DMS153 treated with DMSO at 0.1 percent for 48 hours (cell line): ENCODE measurements around the gene FAM228B.
"Not testable (repeated sequence)": the region's sequence is repeated elsewhere in the genome, so short reads cannot be mapped to it uniquely, and the experiment has no call there.

Experiments used
- DNase-seq: peaks from one replicate; lab custom pipeline; 2025; ENCODE audit not compliant: unreplicated experiment; lab: John Stamatoyannopoulos, UW

The FAM228B gene

GRCh38 chr2:24153478-24153877 lies 30.2 kb downstream of the FAM228B start:
- no peak for DNase-seq

GRCh38 chr2:24158131-24158530 lies 34.9 kb downstream of the FAM228B start:
- DNase-seq, result no peak

- no peak for DNase-seq
These were observed 36.4 kb downstream of the FAM228B start for GRCh38 chr2:24159708-24160107.

- DNase-seq, result no peak
These were observed 37.5 kb downstream of the FAM228B start for GRCh38 chr2:24160761-24161160.

- DNase-seq, result no peak
These were observed 39.2 kb downstream of the FAM228B start for GRCh38 chr2:24162494-24162893.

GRCh38 chr2:24163186-24163585 lies 39.9 kb downstream of the FAM228B start:
- DNase-seq, result no peak

- DNase-seq, result no peak
These were observed 40.3 kb downstream of the FAM228B start for GRCh38 chr2:24163601-24164000.

GRCh38 chr2:24164416-24164973 lies 41.2 kb downstream of the FAM228B start:
- DNase-seq, result no peak

- no peak for DNase-seq
These were observed 45.8 kb downstream of the FAM228B start for GRCh38 chr2:24169023-24169422.

GRCh38 chr2:24174851-24175277 lies 51.6 kb downstream of the FAM228B start, which contains the start of gene FAM228A:
TSS of gene FAM228A (plus strand) at chr2:24175053. CDS start at chr2:24175481, 428 bp downstream.
- no peak for DNase-seq

- DNase-seq, result no peak
These were observed 52.4 kb downstream of the FAM228B start for GRCh38 chr2:24175631-24176187.

GRCh38 chr2:24176326-24176725 lies 53.1 kb downstream of the FAM228B start:
- DNase-seq, result no peak

GRCh38 chr2:24179683-24180082 lies 56.4 kb downstream of the FAM228B start:
- DNase-seq, result no peak

GRCh38 chr2:24181849-24182248 lies 58.6 kb downstream of the FAM228B start:
- no peak for DNase-seq

- DNase-seq, result no peak
These were observed 59.2 kb downstream of the FAM228B start for GRCh38 chr2:24182507-24182906.

GRCh38 chr2:24183366-24184069 lies 60.2 kb downstream of the FAM228B start:
- DNase-seq, result no peak

- DNase-seq, result no peak
These were observed 66.3 kb downstream of the FAM228B start for GRCh38 chr2:24189551-24189950.

GRCh38 chr2:24190503-24190902 lies 67.2 kb downstream of the FAM228B start:
- DNase-seq, result no peak

GRCh38 chr2:24191156-24191555 lies 67.9 kb downstream of the FAM228B start:
- no peak for DNase-seq

- DNase-seq, result no peak
These were observed 68.6 kb downstream of the FAM228B start for GRCh38 chr2:24191848-24192247.

- not testable (repeated sequence) for DNase-seq
These were observed 73.9 kb downstream of the FAM228B start for GRCh38 chr2:24197213-24197612.

- DNase-seq, result no peak
These were observed 76.8 kb downstream of the FAM228B start for GRCh38 chr2:24199968-24200590.
